Endothelial cell of umbilical vein (primary cell): ENCODE measurements around the gene STRBP.

Experiments used
- CTCF ChIP-seq, 2 donors: IDR thresholded peaks; 1 replicate in 1 of 2; 2 replicates in 1 of 2; pipeline ENCODE4 v1.5.1; 2011; ENCODE audit warnings: low read length in 2 of 2, mild to moderate bottlenecking in 2 of 2, moderate library complexity in 2 of 2, control low read depth in 1 of 2, inconsistent platforms in 1 of 2, low read depth in 1 of 2; ENCODE audit not compliant: insufficient read depth in 1 of 2; ENCODE audit errors: extremely low read depth in 1 of 2
- EZH2 ChIP-seq: IDR thresholded peaks from 2 replicates; pipeline ENCODE4 v1.6.1; 2012; ENCODE audit warnings: borderline replicate concordance, low read depth, mild to moderate bottlenecking, moderate library complexity, low read length, inconsistent platforms; ENCODE audit not compliant: severe bottlenecking
- FOS ChIP-seq: IDR thresholded peaks from 2 replicates; pipeline ENCODE4 v1.6.1; 2011; ENCODE audit warnings: mild to moderate bottlenecking, low read length, moderate library complexity, borderline replicate concordance; ENCODE audit not compliant: insufficient read depth
- GATA2 ChIP-seq: IDR thresholded peaks from 2 replicates; pipeline ENCODE4 v1.7.0; 2011; ENCODE audit warnings: low read depth, mild to moderate bottlenecking, moderate library complexity, mixed read lengths, low read length; ENCODE audit not compliant: insufficient read length, insufficient read depth
- JUN ChIP-seq: IDR thresholded peaks from 2 replicates; pipeline ENCODE4 v1.6.1; 2011; ENCODE audit warnings: borderline replicate concordance, low read depth; ENCODE audit not compliant: insufficient read length, insufficient read depth
- MAX ChIP-seq: IDR thresholded peaks from 2 replicates; pipeline ENCODE4 v1.6.1; 2011; ENCODE audit not compliant: insufficient read depth, insufficient read length
- MYC ChIP-seq: IDR thresholded peaks from one replicate; pipeline ENCODE4 v1.6.1; 2011; ENCODE audit warnings: mild to moderate bottlenecking, low read depth, low read length
- POLR2A ChIP-seq: IDR thresholded peaks from 2 replicates; pipeline ENCODE4 v1.6.1; 2012; ENCODE audit warnings: low read depth, mild to moderate bottlenecking, control low read depth, low read length
- POLR2AphosphoS5 ChIP-seq: IDR thresholded peaks from 2 replicates; pipeline ENCODE4 v1.6.1; 2012; ENCODE audit warnings: low read depth, mild to moderate bottlenecking, control low read depth, low read length, moderate library complexity; ENCODE audit not compliant: insufficient read depth

- TF ChIP-seq POLR2A (no peak), CTCF (IDR thresholded peaks at IDR 0.05; ENCODE audit: extremely low read depth in 1 of 2, insufficient read depth in 1 of 2, low read depth in 1 of 2, low read length in 2 of 2) (no peak), GATA2 (no peak), MYC (no peak), EZH2 (no peak), POLR2AphosphoS5 (no peak), FOS (no peak), JUN (no peak), MAX (no peak)
Measured at GRCh38 chr9:123312306-123312877, 44.0 kb upstream of the STRBP start.
